A549 (cell line): ENCODE data around the gene ULBP1.

Experiments used
- CTCF ChIP-seq: fragments of >200 bp; sonication (Bioruptor Twin); formaldehyde crosslinking; IDR thresholded peaks from 3 replicates; pipeline ENCODE4 v1.5.1; 2016
- ESRRA ChIP-seq: fragments of 150-350 bp; IDR thresholded peaks from 2 replicates; pipeline ENCODE4 v1.6.1; 2014; ENCODE audit warnings: mild to moderate bottlenecking, low read length, borderline replicate concordance
- HDAC2 ChIP-seq: fragments of 200-600 bp; sonication (generic); IDR thresholded peaks from 2 replicates; pipeline ENCODE4 v1.6.1; 2016
- KDM5A ChIP-seq: fragments of 200-600 bp; sonication (generic); IDR thresholded peaks from 2 replicates; pipeline ENCODE4 v1.6.1; 2016; ENCODE audit warnings: antibody characterized with exemption, mild to moderate bottlenecking
- NPAS2 ChIP-seq: fragments of 250-450 bp; sonication (Bioruptor Pico); IDR thresholded peaks from 2 replicates; pipeline ENCODE4 v1.8.0; 2022; ENCODE audit warnings: mild to moderate bottlenecking, moderate library complexity, borderline replicate concordance
- POLR2A ChIP-seq: IDR thresholded peaks from 2 replicates; pipeline ENCODE4 v1.6.1; 2012; ENCODE audit warnings: mild to moderate bottlenecking, low read length
- ZC3H11A ChIP-seq: fragments of 450-650 bp; IDR thresholded peaks from 2 replicates; pipeline ENCODE4 v1.6.1; 2014; ENCODE audit warnings: antibody characterized with exemption, mild to moderate bottlenecking

DNA sequence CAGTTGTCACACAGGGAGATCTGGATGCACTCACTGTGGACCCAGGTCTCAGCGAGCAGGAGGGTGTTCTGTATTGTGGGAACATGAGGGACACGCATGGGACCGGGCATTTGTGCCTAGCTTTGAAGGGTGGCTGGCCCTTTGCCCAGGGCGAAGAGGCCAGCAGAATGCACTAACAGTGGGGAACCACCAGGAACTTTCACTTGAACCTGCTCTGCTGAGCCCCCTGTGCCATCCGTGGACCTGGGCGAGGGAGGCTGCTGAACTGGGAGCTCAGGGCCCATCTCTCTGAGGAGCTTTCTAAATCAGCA is 23.1 kb upstream of the ULBP1 start:
- TF ChIP-seq NPAS2 (no peak), KDM5A (no peak), ESRRA (no peak), POLR2A (no peak), CTCF (no peak), HDAC2 (no peak), ZC3H11A (no peak)
